Endothelial cell of umbilical vein (primary cell): ENCODE results near the gene SDHA. TPM values are rescaled to one million over a fixed set of nuclear protein-coding genes. Genes with fewer than 3 reads are reported as not detected.

Experiments used
- BruUV-seq: library from RNA; stranded (reverse); fragments of 400-500 nt; replicated peaks from 2 replicates; lab custom pipeline; 2021; lab: Mats Ljungman, UMichigan
- CTCF ChIA-PET: fragments of 300-600, 350-600 bp; sonication (Branson Sonifier 250); formaldehyde crosslinking; loops from one replicate; lab custom pipeline; 2021; ENCODE audit warnings: antibody characterized with exemption, inconsistent platforms; lab: Charles Lee
- POLR2A ChIA-PET: fragments of 300-600, 350-600 bp; sonication (Branson Sonifier 250); formaldehyde crosslinking; loops from one replicate; lab custom pipeline; 2021; ENCODE audit warnings: antibody characterized with exemption, inconsistent platforms; lab: Charles Lee
- DNase-seq: peaks from one replicate; pipeline ENCODE4 v3.0.0-alpha.2; 2011; ENCODE audit warnings: low read depth, low spot score
- FAIRE-seq: peaks from 2 replicates; lab custom pipeline; 2011; peaks lifted over from hg19 to GRCh38; lab: Jason Lieb, UNC
- H2AFZ ChIP-seq: 2 replicates; pipeline ENCODE4 v1.6.0; 2012; ENCODE audit warnings: low read depth, low read length, control low read depth, inconsistent platforms
- H3K27ac ChIP-seq: 2 replicates; pipeline ENCODE4 v1.5.1; 2011; ENCODE audit warnings: low read depth, mild to moderate bottlenecking, control low read depth, low read length, moderate library complexity; ENCODE audit not compliant: insufficient read depth
- H3K27me3 ChIP-seq, 2 experiments: 2 replicates each; pipeline versions ENCODE4 v1.6.0 to v1.6.1; 2011; ENCODE audit warnings: low read length in 2 of 2, mixed read lengths in 1 of 2; ENCODE audit not compliant: control insufficient read depth in 2 of 2, insufficient read depth in 2 of 2
- H3K36me3 ChIP-seq, 2 experiments: 2 replicates in 1 of 2; 3 replicates in 1 of 2; pipeline ENCODE4 v1.5.1; 2011; ENCODE audit warnings: low read length in 2 of 2, mild to moderate bottlenecking in 1 of 2, moderate library complexity in 1 of 2; ENCODE audit not compliant: control insufficient read depth in 2 of 2, insufficient read depth in 2 of 2; ENCODE audit errors: extremely low read depth in 1 of 2
- H3K4me1 ChIP-seq: 3 replicates; pipeline ENCODE4 v1.5.1; 2011; ENCODE audit warnings: mild to moderate bottlenecking, low read length; ENCODE audit not compliant: control insufficient read depth, insufficient read depth; ENCODE audit errors: extremely low read depth
- H3K4me2 ChIP-seq: 2 replicates; pipeline ENCODE4 v1.6.1; 2011; ENCODE audit warnings: low read length, control low read depth, mixed read lengths; ENCODE audit not compliant: insufficient read depth
- H3K4me3 ChIP-seq, 3 experiments: fragments of 200-600 bp in 1 of 3; sonication (generic), shearing (Covaris generic) in 1 of 3; replicated peaks in 1 of 3; 2 replicates each; pipeline ENCODE4 v1.5.1; 2011 to 2016; ENCODE audit warnings: control low read depth in 3 of 3, low read length in 3 of 3, mild to moderate bottlenecking in 2 of 3, inconsistent platforms in 1 of 3, low read depth in 1 of 3, moderate library complexity in 1 of 3; ENCODE audit not compliant: insufficient read depth in 1 of 3
- H3K79me2 ChIP-seq: 2 replicates; pipeline ENCODE4 v1.6.0; 2012; ENCODE audit warnings: low read length, inconsistent platforms; ENCODE audit not compliant: control insufficient read depth, insufficient read depth
- H3K9ac ChIP-seq: replicated peaks from 2 replicates; pipeline ENCODE3; 2011; ENCODE audit warnings: low read length, control low read depth; ENCODE audit not compliant: insufficient read depth; ENCODE audit errors: extremely low read depth
- H3K9me1 ChIP-seq: replicated peaks from 3 replicates; pipeline ENCODE4 v1.6.0; 2011; ENCODE audit warnings: mild to moderate bottlenecking, low read length; ENCODE audit not compliant: control insufficient read depth, insufficient read depth; ENCODE audit errors: extremely low read depth
- H3K9me3 ChIP-seq: replicated peaks from 2 replicates; pipeline ENCODE4 v1.5.1; 2012; ENCODE audit warnings: low read length, inconsistent platforms; ENCODE audit not compliant: control insufficient read depth, insufficient read depth
- H4K20me1 ChIP-seq: replicated peaks from 2 replicates; pipeline ENCODE3; 2011; ENCODE audit warnings: mild to moderate bottlenecking, low read length; ENCODE audit not compliant: control insufficient read depth, insufficient read depth; ENCODE audit errors: extremely low read depth
- EZH2 ChIP-seq: IDR thresholded peaks from 2 replicates; pipeline ENCODE4 v1.6.1; 2012; ENCODE audit warnings: borderline replicate concordance, low read depth, mild to moderate bottlenecking, moderate library complexity, low read length, inconsistent platforms; ENCODE audit not compliant: severe bottlenecking
- FOS ChIP-seq: IDR thresholded peaks from 2 replicates; pipeline ENCODE4 v1.6.1; 2011; ENCODE audit warnings: mild to moderate bottlenecking, low read length, moderate library complexity, borderline replicate concordance; ENCODE audit not compliant: insufficient read depth
- GATA2 ChIP-seq: IDR thresholded peaks from 2 replicates; pipeline ENCODE4 v1.7.0; 2011; ENCODE audit warnings: low read depth, mild to moderate bottlenecking, moderate library complexity, mixed read lengths, low read length; ENCODE audit not compliant: insufficient read length, insufficient read depth
- JUN ChIP-seq: IDR thresholded peaks from 2 replicates; pipeline ENCODE4 v1.6.1; 2011; ENCODE audit warnings: borderline replicate concordance, low read depth; ENCODE audit not compliant: insufficient read length, insufficient read depth
- MYC ChIP-seq: IDR thresholded peaks from one replicate; pipeline ENCODE4 v1.6.1; 2011; ENCODE audit warnings: mild to moderate bottlenecking, low read depth, low read length
- POLR2A ChIP-seq: IDR thresholded peaks from 2 replicates; pipeline ENCODE4 v1.6.1; 2012; ENCODE audit warnings: low read depth, mild to moderate bottlenecking, control low read depth, low read length
- POLR2AphosphoS5 ChIP-seq: IDR thresholded peaks from 2 replicates; pipeline ENCODE4 v1.6.1; 2012; ENCODE audit warnings: low read depth, mild to moderate bottlenecking, control low read depth, low read length, moderate library complexity; ENCODE audit not compliant: insufficient read depth
- dilution Hi-C: fragments of 300-500 bp; cut with MboI; formaldehyde crosslinking; loops from one replicate; pipeline ENCODE4 v1.15.0; 2019; ENCODE audit warnings: low sequenced_read_pairs; ENCODE audit not compliant: extremely low pct_ligation_motif_present
- intact Hi-C: fragments of 100-400 bp; cut with micrococcal nuclease; formaldehyde crosslinking; loops from one replicate; pipeline ENCODE4 v1.10.0; 2022
- polyA plus RNA-seq, 4 experiments: library from polyadenylated mRNA; depleted of rRNA in 3 of 4; stranded (reverse) in 3 of 4; unstranded in 1 of 4; fragments of >200 nt; gene quantifications; 2 replicates each; pipeline versions ENCODE4 v1.2.1 to v1.2.3, GENCODE V29; 2011 to 2012; ENCODE audit warnings: missing spikeins in 1 of 4
- total RNA-seq: library from RNA; stranded (reverse); gene quantifications from 2 replicates; pipeline ENCODE4 v1.2.3, GENCODE V29; 2021
- TF ChIP-seq, protein P1 (sequence below): IDR thresholded peaks from 2 replicates; pipeline ENCODE4 v1.6.1; 2011; ENCODE audit not compliant: insufficient read depth, insufficient read length
- TF ChIP-seq, protein P2 (sequence below), 2 donors: IDR thresholded peaks; 1 replicate in 1 of 2; 2 replicates in 1 of 2; pipeline ENCODE4 v1.5.1; 2011; ENCODE audit warnings: low read length in 2 of 2, mild to moderate bottlenecking in 2 of 2, moderate library complexity in 2 of 2, control low read depth in 1 of 2, inconsistent platforms in 1 of 2, low read depth in 1 of 2; ENCODE audit not compliant: insufficient read depth in 1 of 2; ENCODE audit errors: extremely low read depth in 1 of 2

SDHA gene
- total and polyA plus RNA-seq, 2 donors (not counting 3 experiments of a cell fraction or from before 2014, with no cell fraction given) = 121 to 153 TPM

DNA sequence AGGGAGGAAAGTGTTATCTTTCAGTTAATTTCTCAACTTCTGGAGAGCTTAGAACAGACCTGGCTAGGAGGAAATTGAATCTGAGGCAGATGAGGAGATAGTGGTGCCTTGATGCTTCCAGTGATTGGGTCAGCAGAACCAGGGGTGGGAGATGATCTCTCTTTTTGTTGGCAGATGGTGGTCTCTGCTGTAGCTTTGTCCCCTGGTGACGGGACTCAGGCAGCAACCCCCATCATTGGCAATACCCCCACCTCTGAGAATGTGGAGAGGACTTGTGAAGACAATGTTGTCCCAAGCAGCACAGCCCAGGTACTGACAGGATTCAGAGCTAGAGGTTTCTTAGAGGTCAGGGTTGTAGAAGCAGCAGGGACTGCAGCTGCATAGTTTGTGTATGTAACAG is 49.6 kb downstream of the SDHA start:
- Histone ChIP-seq H3K27me3 (no peaks in the 10 kb centered on the region), H4K20me1 (no peaks in the 10 kb centered on the region), H3K79me2 (peaks cover 7% of the 10 kb centered on the region), H3K9ac (no peak overlapping the region), H3K4me3 (no peak overlapping the region), H2AFZ (no peak overlapping the region), H3K9me3 (no peaks in the 10 kb centered on the region), H3K4me1 (peaks cover 15% of the 10 kb centered on the region), H3K36me3 (peaks cover 4 to 5% of the 10 kb centered on the region in 2 experiments), H3K27ac (no peak overlapping the region), H3K9me1 (no peaks in the 10 kb centered on the region), H3K4me2 (no peak overlapping the region)
- DNase-seq (no peak), FAIRE-seq (peak; percentile 42)
- POLR2A ChIA-PET = no interaction called here
- intact Hi-C loops = no loop called here
- dilution Hi-C loops = no loop called here
- no TSS peak for BruUV-seq
- CTCF ChIA-PET = no interaction called here
- TF ChIP-seq JUN = no peak
- TF ChIP-seq GATA2 = no peak
- no peak for TF ChIP-seq MYC
- TF ChIP-seq, protein P1, sequence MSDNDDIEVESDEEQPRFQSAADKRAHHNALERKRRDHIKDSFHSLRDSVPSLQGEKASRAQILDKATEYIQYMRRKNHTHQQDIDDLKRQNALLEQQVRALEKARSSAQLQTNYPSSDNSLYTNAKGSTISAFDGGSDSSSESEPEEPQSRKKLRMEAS = no peak
- TF ChIP-seq, protein P2, sequence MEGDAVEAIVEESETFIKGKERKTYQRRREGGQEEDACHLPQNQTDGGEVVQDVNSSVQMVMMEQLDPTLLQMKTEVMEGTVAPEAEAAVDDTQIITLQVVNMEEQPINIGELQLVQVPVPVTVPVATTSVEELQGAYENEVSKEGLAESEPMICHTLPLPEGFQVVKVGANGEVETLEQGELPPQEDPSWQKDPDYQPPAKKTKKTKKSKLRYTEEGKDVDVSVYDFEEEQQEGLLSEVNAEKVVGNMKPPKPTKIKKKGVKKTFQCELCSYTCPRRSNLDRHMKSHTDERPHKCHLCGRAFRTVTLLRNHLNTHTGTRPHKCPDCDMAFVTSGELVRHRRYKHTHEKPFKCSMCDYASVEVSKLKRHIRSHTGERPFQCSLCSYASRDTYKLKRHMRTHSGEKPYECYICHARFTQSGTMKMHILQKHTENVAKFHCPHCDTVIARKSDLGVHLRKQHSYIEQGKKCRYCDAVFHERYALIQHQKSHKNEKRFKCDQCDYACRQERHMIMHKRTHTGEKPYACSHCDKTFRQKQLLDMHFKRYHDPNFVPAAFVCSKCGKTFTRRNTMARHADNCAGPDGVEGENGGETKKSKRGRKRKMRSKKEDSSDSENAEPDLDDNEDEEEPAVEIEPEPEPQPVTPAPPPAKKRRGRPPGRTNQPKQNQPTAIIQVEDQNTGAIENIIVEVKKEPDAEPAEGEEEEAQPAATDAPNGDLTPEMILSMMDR (IDR thresholded peaks at IDR 0.05; ENCODE audit: extremely low read depth in 1 of 2, insufficient read depth in 1 of 2, low read depth in 1 of 2, low read length in 2 of 2) = no peak
- TF ChIP-seq POLR2A = no peak
- no peak for TF ChIP-seq FOS
- no peak for TF ChIP-seq POLR2AphosphoS5
- no peak for TF ChIP-seq EZH2
